SK-N-SH (cell line): Measurements from ENCODE around the gene STAT1. TPM values are rescaled to one million over a fixed set of nuclear protein-coding genes. Genes with fewer than 3 reads are reported as not detected.

Experiments
- CTCF ChIA-PET: fragments of 300-600, 350-600 bp; formaldehyde crosslinking; extraction: SDS; loops from one replicate; lab custom pipeline; 2021; lab: Yijun Ruan, JAX
- POLR2A ChIA-PET: fragments of 350-600 bp; sonication (Branson Sonifier 250); formaldehyde crosslinking; extraction: SDS; loops from one replicate; lab custom pipeline; 2020; ENCODE audit warnings: antibody characterized with exemption, inconsistent platforms; lab: Yijun Ruan, JAX
- DNase-seq: peaks from one replicate; pipeline ENCODE4 v3.0.0; 2012
- H2AFZ ChIP-seq: fragments of 200-600 bp; sonication (generic); 2 replicates; pipeline ENCODE4 v1.8.1; 2016; ENCODE audit warnings: antibody characterized with exemption, mild to moderate bottlenecking, low read depth
- H3F3A ChIP-seq: fragments of 200-600 bp; sonication (generic); replicated peaks from 2 replicates; pipeline ENCODE3; 2016; ENCODE audit warnings: antibody characterized with exemption, mild to moderate bottlenecking; ENCODE audit not compliant: insufficient read depth
- H3K27ac ChIP-seq, 2 experiments: fragments of 200-500 bp in 1 of 2; fragments of 200-600 bp in 1 of 2; sonication (Bioruptor generic) in 1 of 2; sonication (generic), shearing (Covaris generic) in 1 of 2; 2 replicates each; pipeline versions ENCODE4 v1.5.1 to v1.6.1; 2014 to 2016; ENCODE audit warnings: low read depth in 2 of 2, inconsistent platforms in 1 of 2, low read length in 1 of 2, mild to moderate bottlenecking in 1 of 2, mixed read lengths in 1 of 2
- H3K27me3 ChIP-seq: fragments of 200-600 bp; sonication (generic), shearing (Covaris generic); 2 replicates; pipeline ENCODE4 v1.6.1; 2016; ENCODE audit warnings: mixed run types; ENCODE audit not compliant: insufficient read depth
- H3K36me3 ChIP-seq, 2 experiments: fragments of 200-500 bp in 1 of 2; fragments of 200-600 bp in 1 of 2; sonication (Bioruptor generic) in 1 of 2; sonication (generic) in 1 of 2; replicated peaks in 1 of 2; 2 replicates each; pipeline versions ENCODE3 to v1.5.1; 2014 to 2016; ENCODE audit warnings: low read length in 1 of 2, mild to moderate bottlenecking in 1 of 2; ENCODE audit not compliant: insufficient read depth in 2 of 2, control insufficient read depth in 1 of 2
- H3K4me1 ChIP-seq, 2 experiments: fragments of 200-500 bp in 1 of 2; fragments of 200-600 bp in 1 of 2; sonication (Bioruptor generic) in 1 of 2; sonication (generic), shearing (Covaris generic) in 1 of 2; 2 replicates each; pipeline versions ENCODE4 v1.5.1 to v1.6.1; 2014 to 2016; ENCODE audit warnings: low read depth in 1 of 2, low read length in 1 of 2, mixed run types in 1 of 2; ENCODE audit not compliant: insufficient read depth in 2 of 2, control insufficient read depth in 1 of 2
- H3K4me2 ChIP-seq: fragments of 200-600 bp; sonication (generic), shearing (Covaris generic); 2 replicates; pipeline ENCODE4 v1.6.1; 2017; ENCODE audit warnings: mixed run types
- H3K4me3 ChIP-seq, 2 experiments: fragments of 200-500 bp in 1 of 2; fragments of 200-600 bp in 1 of 2; sonication (Bioruptor generic) in 1 of 2; sonication (generic), shearing (Covaris generic) in 1 of 2; 2 replicates each; pipeline versions ENCODE4 v1.5.1 to v1.8.1; 2014 to 2016; ENCODE audit warnings: low read depth in 2 of 2, inconsistent platforms in 1 of 2, low read length in 1 of 2, mild to moderate bottlenecking in 1 of 2, mixed read lengths in 1 of 2, moderate library complexity in 1 of 2
- H3K79me2 ChIP-seq: fragments of 200-600 bp; sonication (generic); 2 replicates; pipeline ENCODE4 v1.8.1; 2017; ENCODE audit warnings: mild to moderate bottlenecking; ENCODE audit not compliant: insufficient read depth
- H3K9ac ChIP-seq: fragments of 200-600 bp; sonication (generic); 2 replicates; pipeline ENCODE4 v1.6.1; 2017; ENCODE audit warnings: mixed run types
- H3K9me2 ChIP-seq: fragments of 200-600 bp; sonication (generic); 2 replicates; pipeline ENCODE4 v1.6.1; 2017; ENCODE audit warnings: mixed run types
- H3K9me3 ChIP-seq: fragments of 200-600 bp; sonication (generic); 2 replicates; pipeline ENCODE4 v1.6.1; 2017; ENCODE audit warnings: mixed run types, mild to moderate bottlenecking, moderate library complexity
- H4K20me1 ChIP-seq: fragments of 200-600 bp; sonication (generic); 2 replicates; pipeline ENCODE4 v1.6.1; 2017; ENCODE audit warnings: mild to moderate bottlenecking, mixed run types; ENCODE audit not compliant: insufficient read depth
- CHD2 ChIP-seq: fragments of 150-350 bp; IDR thresholded peaks from 2 replicates; pipeline ENCODE4 v1.6.1; 2018; ENCODE audit warnings: low read length; ENCODE audit not compliant: partially characterized antibody
- EP300 ChIP-seq, 2 experiments: IDR thresholded peaks; 2 replicates each; pipeline versions ENCODE4 v1.4.0 to v1.6.1; 2012; ENCODE audit warnings: borderline replicate concordance in 1 of 2, low read depth in 1 of 2, low read length in 1 of 2
- EZH2phosphoT487 ChIP-seq: fragments of 200-600 bp; sonication (generic); IDR thresholded peaks from 2 replicates; pipeline ENCODE4 v1.6.1; 2017; ENCODE audit warnings: low read depth, mixed run types, mild to moderate bottlenecking, antibody characterized with exemption, moderate library complexity, borderline replicate concordance
- GATA2 ChIP-seq: sonication (generic); formaldehyde crosslinking; IDR thresholded peaks from 2 replicates; pipeline ENCODE4 v1.5.0; 2020; ENCODE audit warnings: mild to moderate bottlenecking, missing genetic modification reagents
- MEF2A ChIP-seq: IDR thresholded peaks from 2 replicates; pipeline ENCODE4 v1.4.0; 2012; ENCODE audit warnings: low read depth, borderline replicate concordance
- MXI1 ChIP-seq: IDR thresholded peaks from 2 replicates; pipeline ENCODE4 v1.6.1; 2012; ENCODE audit warnings: mild to moderate bottlenecking, low read depth, low read length, improper control_type of control experiment
- NFIC ChIP-seq: IDR thresholded peaks from 2 replicates; pipeline ENCODE4 v1.4.0; 2012; ENCODE audit warnings: borderline replicate concordance
- POLR2AphosphoS5 ChIP-seq: IDR thresholded peaks from 2 replicates; pipeline ENCODE4 v1.6.1; 2012; ENCODE audit warnings: low read depth, low read length
- REST ChIP-seq: IDR thresholded peaks from 2 replicates; pipeline ENCODE4 v1.6.1; 2012; ENCODE audit warnings: mild to moderate bottlenecking, low read depth, low read length, moderate library complexity
- RFX5 ChIP-seq: IDR thresholded peaks from 2 replicates; pipeline ENCODE4 v1.6.1; 2012; ENCODE audit warnings: mild to moderate bottlenecking, improper control_type of control experiment, low read length
- TAF1 ChIP-seq: IDR thresholded peaks from 2 replicates; pipeline ENCODE4 v1.6.1; 2012; ENCODE audit warnings: low read depth, mild to moderate bottlenecking, low read length, moderate library complexity, borderline replicate concordance
- WGBS: methylation state at CpG from one replicate; pipeline ENCODE4 v1.1.6; 2017; ENCODE audit warnings: low lambda C conversion rate; 5-methylcytosine and 5-hydroxymethylcytosine counted together
- polyA plus RNA-seq, 3 experiments: library from polyadenylated mRNA; depleted of rRNA; stranded (reverse); fragments of >200 nt; gene quantifications; 2 replicates each; pipeline ENCODE4 v1.2.3, GENCODE V29; 2012
- TF ChIP-seq, protein P1 (sequence below): IDR thresholded peaks from 2 replicates; pipeline ENCODE4 v1.4.0; 2012; ENCODE audit warnings: low read depth, borderline replicate concordance
- TF ChIP-seq, protein P2 (sequence below): IDR thresholded peaks from 2 replicates; pipeline ENCODE4; 2012

STAT1 gene
- polyA plus RNA-seq, 1 of the 3 experiments (the other 2 are of a cell fraction), result 22.1 TPM

GRCh38 chr2:190987938-190988337 lies 26.0 kb downstream of the STAT1 start:
- Histone ChIP-seq H3K9me2 (no peaks in the 10 kb centered on the region), H3F3A (no peaks in the 10 kb centered on the region), H2AFZ (no peak overlapping the region), H3K27me3 (no peaks in the 10 kb centered on the region), H3K4me1 (peaks cover 0 to 2% of the 10 kb centered on the region in 2 experiments; a peak in 1 of 4 replicates), H3K9ac (no peak overlapping the region), H4K20me1 (no peaks in the 10 kb centered on the region), H3K4me2 (no peak overlapping the region), H3K79me2 (no peaks in the 10 kb centered on the region), H3K36me3 (peaks cover 86 to 94% of the 10 kb centered on the region in 2 experiments), H3K27ac (no peak overlapping the region), H3K4me3 (no peak overlapping the region), H3K9me3 (no peaks in the 10 kb centered on the region)
- ChIA-PET CTCF (interaction anchor here (1.8 kb wide), 1 partner anchor 8 kb away, joined by 10 read pairs; no protein-coding TSS in a partner anchor), POLR2A (no interaction called here)
- DNase-seq, result no peak
- 100% methylated on average over 5 of the region's 5 CpGs for WGBS
- TF ChIP-seq EP300 (IDR thresholded peaks at IDR 0.05; ENCODE audit: borderline replicate concordance in 1 of 2, low read depth in 1 of 2, low read length in 1 of 2), result no peak

- H3K36me3 ChIP-seq, result peaks cover 87 to 95% of the 10 kb centered on the region in 2 experiments
- CTCF ChIA-PET, result interaction anchor here (1.8 kb wide), 1 partner anchor 9 kb away, joined by 10 read pairs; no protein-coding TSS in a partner anchor
Observed at GRCh38 chr2:190987116-190987515, 26.9 kb downstream of the STAT1 start.

DNA sequence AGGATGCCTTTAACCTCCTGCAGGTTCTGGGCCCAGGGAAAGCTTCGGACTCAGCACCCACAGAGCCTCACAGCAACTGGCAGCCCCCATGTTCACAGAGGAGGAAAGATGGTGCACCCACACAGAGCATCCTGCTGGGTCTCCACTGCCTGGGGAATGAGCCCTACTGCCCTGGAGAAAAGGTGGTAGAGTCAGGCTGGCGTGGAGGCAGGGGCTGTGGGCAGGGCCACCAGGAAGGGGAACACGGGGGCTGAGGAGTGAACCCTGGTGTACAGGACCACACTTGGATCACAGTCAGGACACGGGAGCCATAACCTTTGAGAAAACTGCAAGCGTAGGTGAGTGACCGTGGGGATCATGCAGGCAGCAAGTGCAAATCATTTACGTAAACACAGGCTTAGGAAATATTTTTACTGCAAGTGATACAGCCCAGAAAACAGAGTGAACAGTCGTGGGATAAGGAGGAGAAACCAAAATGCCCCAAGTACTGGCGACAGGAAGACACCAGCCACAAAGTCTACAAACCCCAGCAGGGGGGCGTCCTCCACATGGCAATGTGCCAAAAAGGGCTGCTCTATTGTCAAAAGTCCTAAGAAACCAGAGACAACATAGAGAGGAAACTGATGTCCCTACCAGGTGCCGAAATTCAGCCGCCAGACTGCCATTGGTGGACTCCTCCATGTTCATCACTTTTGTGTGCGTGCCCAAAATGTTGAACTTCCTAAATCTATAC lies 27.6 kb downstream of the STAT1 start:
- Histone ChIP-seq H3K36me3 (peaks cover 88 to 95% of the 10 kb centered on the region in 2 experiments), H2AFZ (no peak overlapping the region), H3K27me3 (no peaks in the 10 kb centered on the region), H3K9me2 (no peaks in the 10 kb centered on the region), H3K79me2 (no peaks in the 10 kb centered on the region), H4K20me1 (no peaks in the 10 kb centered on the region), H3K9me3 (no peaks in the 10 kb centered on the region), H3K27ac (no peak overlapping the region), H3F3A (no peaks in the 10 kb centered on the region), H3K4me1 (peaks cover 0 to 2% of the 10 kb centered on the region in 2 experiments; a peak in 1 of 4 replicates), H3K4me2 (no peak overlapping the region), H3K4me3 (no peak overlapping the region), H3K9ac (no peak overlapping the region)
- DNase-seq, result no peak
- CTCF ChIA-PET, result no interaction called here
- WGBS, result 90% methylated on average over 13 of the region's 13 CpGs
- POLR2A ChIA-PET, result no interaction called here
- TF ChIP-seq NFIC (no peak), POLR2AphosphoS5 (no peak), TAF1 (no peak), EZH2phosphoT487 (no peak), RFX5 (no peak), MEF2A (no peak), REST (no peak)

More at GRCh38 chr2:190987116-190987515, 26.9 kb downstream of the STAT1 start:
- no peaks in the 10 kb centered on the region for H3K9me3 ChIP-seq
- no peaks in the 10 kb centered on the region for H3K79me2 ChIP-seq
- no peak overlapping the region for H3K4me3 ChIP-seq
- H4K20me1 ChIP-seq, result no peaks in the 10 kb centered on the region
- peaks cover 0 to 2% of the 10 kb centered on the region in 2 experiments; a peak in 1 of 4 replicates for H3K4me1 ChIP-seq
- H3F3A ChIP-seq, result no peaks in the 10 kb centered on the region
- no peak overlapping the region for H3K27ac ChIP-seq
- no peaks in the 10 kb centered on the region for H3K27me3 ChIP-seq
- no peak overlapping the region for H3K4me2 ChIP-seq
- POLR2A ChIA-PET, result no interaction called here
- no peak for TF ChIP-seq CHD2
- no peak for TF ChIP-seq MEF2A
- no peak for TF ChIP-seq EZH2phosphoT487
- TF ChIP-seq MXI1, result no peak
- TF ChIP-seq, protein P1, sequence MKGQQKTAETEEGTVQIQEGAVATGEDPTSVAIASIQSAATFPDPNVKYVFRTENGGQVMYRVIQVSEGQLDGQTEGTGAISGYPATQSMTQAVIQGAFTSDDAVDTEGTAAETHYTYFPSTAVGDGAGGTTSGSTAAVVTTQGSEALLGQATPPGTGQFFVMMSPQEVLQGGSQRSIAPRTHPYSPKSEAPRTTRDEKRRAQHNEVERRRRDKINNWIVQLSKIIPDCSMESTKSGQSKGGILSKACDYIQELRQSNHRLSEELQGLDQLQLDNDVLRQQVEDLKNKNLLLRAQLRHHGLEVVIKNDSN, result no peak
- TF ChIP-seq GATA2, result no peak
- TF ChIP-seq, protein P2, sequence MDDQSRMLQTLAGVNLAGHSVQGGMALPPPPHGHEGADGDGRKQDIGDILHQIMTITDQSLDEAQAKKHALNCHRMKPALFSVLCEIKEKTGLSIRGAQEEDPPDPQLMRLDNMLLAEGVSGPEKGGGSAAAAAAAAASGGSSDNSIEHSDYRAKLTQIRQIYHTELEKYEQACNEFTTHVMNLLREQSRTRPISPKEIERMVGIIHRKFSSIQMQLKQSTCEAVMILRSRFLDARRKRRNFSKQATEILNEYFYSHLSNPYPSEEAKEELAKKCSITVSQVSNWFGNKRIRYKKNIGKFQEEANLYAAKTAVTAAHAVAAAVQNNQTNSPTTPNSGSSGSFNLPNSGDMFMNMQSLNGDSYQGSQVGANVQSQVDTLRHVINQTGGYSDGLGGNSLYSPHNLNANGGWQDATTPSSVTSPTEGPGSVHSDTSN, result no peak
- no peak for TF ChIP-seq EP300 (IDR thresholded peaks at IDR 0.05; ENCODE audit: borderline replicate concordance in 1 of 2, low read depth in 1 of 2, low read length in 1 of 2)
- DNase-seq, result no peak
- 100% methylated on average over 1 of the region's 1 CpG for WGBS
- H3K9me2 ChIP-seq, result no peaks in the 10 kb centered on the region
- H3K9ac ChIP-seq, result no peak overlapping the region
- H2AFZ ChIP-seq, result no peak overlapping the region
